HL-60 (cell line): ENCODE results near the gene FAM186B.

Experiments used
- POLR2AphosphoS5 ChIP-seq: IDR thresholded peaks from 2 replicates; pipeline ENCODE4 v1.6.1; 2012; ENCODE audit warnings: low read depth
- TF ChIP-seq, protein P1 (sequence below): IDR thresholded peaks from one replicate; pipeline ENCODE4 v1.5.1; 2011; ENCODE audit warnings: low read length, control low read depth, inconsistent platforms; ENCODE audit not compliant: insufficient read depth
- TF ChIP-seq, protein P2 (sequence below): IDR thresholded peaks from 2 replicates; pipeline ENCODE4 v1.6.1; 2012; ENCODE audit warnings: low read depth; ENCODE audit not compliant: insufficient replicate concordance

DNA sequence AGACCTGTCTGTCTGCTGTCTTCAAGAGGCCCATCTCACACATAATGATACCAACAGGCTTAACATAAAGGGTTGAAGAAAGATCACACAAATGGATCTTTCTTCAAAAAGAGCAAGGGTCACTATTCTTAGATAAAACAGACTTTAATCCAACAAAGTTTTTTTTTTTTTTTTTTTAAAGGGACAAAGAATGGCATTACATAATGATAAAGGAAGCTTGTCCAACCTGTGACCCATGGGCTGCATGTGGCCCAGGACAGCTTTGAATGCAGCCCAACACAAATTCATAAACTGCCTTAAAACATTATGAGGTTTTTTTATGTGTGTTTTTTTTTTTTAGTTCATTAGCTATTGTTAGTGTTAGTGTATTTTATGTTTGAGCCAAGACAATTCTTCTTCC is 6.8 kb upstream of the FAM186B start:
- TF ChIP-seq, protein P1, sequence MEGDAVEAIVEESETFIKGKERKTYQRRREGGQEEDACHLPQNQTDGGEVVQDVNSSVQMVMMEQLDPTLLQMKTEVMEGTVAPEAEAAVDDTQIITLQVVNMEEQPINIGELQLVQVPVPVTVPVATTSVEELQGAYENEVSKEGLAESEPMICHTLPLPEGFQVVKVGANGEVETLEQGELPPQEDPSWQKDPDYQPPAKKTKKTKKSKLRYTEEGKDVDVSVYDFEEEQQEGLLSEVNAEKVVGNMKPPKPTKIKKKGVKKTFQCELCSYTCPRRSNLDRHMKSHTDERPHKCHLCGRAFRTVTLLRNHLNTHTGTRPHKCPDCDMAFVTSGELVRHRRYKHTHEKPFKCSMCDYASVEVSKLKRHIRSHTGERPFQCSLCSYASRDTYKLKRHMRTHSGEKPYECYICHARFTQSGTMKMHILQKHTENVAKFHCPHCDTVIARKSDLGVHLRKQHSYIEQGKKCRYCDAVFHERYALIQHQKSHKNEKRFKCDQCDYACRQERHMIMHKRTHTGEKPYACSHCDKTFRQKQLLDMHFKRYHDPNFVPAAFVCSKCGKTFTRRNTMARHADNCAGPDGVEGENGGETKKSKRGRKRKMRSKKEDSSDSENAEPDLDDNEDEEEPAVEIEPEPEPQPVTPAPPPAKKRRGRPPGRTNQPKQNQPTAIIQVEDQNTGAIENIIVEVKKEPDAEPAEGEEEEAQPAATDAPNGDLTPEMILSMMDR, result no peak
- no peak for TF ChIP-seq POLR2AphosphoS5
- TF ChIP-seq, protein P2, sequence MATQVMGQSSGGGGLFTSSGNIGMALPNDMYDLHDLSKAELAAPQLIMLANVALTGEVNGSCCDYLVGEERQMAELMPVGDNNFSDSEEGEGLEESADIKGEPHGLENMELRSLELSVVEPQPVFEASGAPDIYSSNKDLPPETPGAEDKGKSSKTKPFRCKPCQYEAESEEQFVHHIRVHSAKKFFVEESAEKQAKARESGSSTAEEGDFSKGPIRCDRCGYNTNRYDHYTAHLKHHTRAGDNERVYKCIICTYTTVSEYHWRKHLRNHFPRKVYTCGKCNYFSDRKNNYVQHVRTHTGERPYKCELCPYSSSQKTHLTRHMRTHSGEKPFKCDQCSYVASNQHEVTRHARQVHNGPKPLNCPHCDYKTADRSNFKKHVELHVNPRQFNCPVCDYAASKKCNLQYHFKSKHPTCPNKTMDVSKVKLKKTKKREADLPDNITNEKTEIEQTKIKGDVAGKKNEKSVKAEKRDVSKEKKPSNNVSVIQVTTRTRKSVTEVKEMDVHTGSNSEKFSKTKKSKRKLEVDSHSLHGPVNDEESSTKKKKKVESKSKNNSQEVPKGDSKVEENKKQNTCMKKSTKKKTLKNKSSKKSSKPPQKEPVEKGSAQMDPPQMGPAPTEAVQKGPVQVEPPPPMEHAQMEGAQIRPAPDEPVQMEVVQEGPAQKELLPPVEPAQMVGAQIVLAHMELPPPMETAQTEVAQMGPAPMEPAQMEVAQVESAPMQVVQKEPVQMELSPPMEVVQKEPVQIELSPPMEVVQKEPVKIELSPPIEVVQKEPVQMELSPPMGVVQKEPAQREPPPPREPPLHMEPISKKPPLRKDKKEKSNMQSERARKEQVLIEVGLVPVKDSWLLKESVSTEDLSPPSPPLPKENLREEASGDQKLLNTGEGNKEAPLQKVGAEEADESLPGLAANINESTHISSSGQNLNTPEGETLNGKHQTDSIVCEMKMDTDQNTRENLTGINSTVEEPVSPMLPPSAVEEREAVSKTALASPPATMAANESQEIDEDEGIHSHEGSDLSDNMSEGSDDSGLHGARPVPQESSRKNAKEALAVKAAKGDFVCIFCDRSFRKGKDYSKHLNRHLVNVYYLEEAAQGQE, result no peak
